Activated CD4-positive, CD25-positive, alpha-beta regulatory T cell (primary cell): ENCODE data around the gene ARHGEF11.
"Not testable (repeated sequence)": the region's sequence is repeated elsewhere in the genome, so short reads cannot be mapped to it uniquely, and the experiment has no call there.

Experiments used
- DNase-seq, 4 experiments: peaks; one replicate each; lab custom pipeline; 2025; lab: John Stamatoyannopoulos, UW

The ARHGEF11 gene, protein sequence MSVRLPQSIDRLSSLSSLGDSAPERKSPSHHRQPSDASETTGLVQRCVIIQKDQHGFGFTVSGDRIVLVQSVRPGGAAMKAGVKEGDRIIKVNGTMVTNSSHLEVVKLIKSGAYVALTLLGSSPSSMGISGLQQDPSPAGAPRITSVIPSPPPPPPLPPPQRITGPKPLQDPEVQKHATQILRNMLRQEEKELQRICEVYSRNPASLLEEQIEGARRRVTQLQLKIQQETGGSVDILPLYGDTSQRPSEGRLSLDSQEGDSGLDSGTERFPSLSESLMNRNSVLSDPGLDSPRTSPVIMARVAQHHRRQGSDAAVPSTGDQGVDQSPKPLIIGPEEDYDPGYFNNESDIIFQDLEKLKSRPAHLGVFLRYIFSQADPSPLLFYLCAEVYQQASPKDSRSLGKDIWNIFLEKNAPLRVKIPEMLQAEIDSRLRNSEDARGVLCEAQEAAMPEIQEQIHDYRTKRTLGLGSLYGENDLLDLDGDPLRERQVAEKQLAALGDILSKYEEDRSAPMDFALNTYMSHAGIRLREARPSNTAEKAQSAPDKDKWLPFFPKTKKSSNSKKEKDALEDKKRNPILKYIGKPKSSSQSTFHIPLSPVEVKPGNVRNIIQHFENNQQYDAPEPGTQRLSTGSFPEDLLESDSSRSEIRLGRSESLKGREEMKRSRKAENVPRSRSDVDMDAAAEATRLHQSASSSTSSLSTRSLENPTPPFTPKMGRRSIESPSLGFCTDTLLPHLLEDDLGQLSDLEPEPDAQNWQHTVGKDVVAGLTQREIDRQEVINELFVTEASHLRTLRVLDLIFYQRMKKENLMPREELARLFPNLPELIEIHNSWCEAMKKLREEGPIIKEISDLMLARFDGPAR (N-terminal part only)

DNA sequence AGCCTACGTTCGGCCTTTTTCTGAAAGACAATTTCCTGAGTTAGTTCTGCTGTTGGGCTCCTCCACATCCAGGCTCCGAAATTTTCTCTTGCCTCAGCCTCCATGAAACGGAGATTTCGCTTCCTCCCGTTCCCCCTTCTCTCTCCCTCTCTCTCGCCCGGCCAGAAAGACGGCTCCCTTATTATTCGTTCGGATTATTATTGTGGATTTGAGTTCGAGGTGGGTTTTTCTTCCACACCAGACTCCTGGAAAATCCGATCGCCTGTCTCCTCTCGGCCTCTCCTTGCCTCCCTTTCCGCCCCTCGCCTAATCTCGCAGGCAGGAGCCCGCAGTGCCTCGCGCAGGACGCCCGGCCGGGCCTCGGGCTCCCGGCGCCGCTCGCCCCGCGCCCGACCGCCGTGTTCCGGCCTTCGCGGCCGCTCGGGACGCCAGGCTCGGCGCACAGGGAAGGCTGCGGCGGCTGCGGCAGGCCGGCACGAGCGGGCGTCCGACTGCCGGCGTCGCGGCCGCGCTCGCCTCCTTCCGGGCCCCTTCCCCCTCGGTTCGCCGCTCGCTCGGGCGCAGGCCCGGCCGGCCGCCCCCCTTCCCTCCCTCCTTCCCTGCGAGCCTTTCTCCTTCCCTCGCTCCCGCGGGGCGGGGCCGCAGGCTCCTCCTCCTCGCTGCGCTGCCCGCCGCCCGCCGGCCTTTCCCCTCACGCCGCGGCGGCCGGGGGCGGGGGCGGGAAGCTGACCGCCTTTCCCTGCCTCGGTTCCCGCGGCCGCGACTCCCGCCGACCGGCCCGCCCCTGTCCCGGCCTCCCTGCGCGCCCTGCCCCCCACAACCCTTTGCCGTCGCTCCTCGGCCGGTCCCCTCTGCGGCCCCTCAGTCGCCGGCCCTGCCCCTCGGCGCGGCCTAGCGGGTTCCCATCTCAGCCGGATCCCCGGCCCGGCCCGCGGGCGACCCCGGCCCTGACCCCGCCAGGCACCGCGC lies at the start of gene ARHGEF11:
ARHGEF11 (minus strand) TSS at position 493 of the 969 bp plus-strand sequence. CDS start 1,412 bp downstream, outside the sequence.
- DNase-seq: no peak

DNA sequence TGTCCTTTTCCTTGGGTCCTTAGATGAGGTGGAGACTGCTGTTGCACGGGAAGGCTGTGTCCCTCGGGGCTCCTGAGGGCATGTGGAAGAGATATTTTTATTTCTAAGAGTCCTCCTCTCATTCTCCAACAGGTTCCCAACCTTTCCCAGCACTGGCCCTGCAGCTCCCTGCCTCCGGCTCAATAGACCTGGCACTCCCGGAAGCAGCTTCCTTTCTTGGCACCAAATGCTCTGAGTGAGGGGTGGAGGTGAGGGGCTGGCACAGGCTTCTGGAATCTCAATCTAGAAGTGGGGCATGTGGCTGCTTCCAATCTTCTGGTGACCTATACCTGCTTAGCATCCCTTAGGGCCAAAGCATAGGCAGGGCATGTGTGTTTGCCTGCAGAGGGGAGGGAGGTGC lies 49.5 kb upstream of the ARHGEF11 start:
- no peak for DNase-seq

DNA sequence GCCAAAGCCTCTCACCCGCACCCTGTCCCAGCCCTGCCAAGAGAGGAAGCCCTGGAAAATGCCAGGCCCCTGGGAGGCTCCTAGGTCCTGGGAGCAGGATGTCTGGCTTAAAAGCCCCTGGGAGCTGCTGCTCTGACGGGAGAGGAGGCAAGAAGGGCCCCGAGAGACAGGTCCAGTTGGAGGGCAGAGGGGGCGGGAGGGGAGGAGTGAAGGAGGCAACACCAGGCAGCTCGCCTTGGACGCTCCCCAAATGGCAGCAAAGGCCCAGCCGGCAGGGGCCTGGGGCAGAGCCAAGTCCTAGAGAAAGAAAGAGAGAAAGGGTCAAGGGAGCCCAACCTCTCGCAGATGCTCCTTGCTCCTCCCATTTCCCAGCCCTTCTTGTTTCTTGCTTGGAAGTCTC lies 47.3 kb upstream of the ARHGEF11 start:
- DNase-seq: no peak

DNA sequence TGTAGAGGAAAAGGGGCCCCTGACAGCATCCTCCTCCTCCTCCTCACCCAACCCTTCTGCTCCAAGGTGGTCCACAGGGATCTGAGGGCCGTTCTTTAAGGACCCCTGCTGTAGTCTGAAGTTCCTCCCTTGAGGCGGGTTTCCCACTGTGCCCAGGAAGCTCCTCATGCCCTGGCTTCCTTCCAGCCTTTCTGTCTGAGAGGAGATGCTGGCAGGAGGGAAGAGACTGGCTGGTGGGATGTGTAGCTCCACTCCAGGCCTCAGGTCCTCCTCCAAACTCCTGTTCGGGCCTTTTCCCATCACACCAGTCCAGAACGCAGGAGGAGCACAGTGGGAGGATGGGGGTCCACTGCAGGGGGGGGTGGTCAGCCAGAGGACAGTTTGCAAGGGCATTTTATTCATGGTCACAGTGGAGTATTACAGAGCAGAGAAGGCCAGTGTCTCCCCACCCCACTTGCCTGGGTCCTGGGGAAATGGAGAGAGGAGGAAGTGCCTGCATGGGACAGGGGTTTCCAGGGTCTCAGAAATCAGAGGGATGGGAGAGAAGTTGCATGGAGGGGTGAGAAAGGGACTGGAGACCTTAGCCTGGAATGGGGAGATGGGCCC lies 46.2 kb upstream of the ARHGEF11 start:
- no peak for DNase-seq

DNA sequence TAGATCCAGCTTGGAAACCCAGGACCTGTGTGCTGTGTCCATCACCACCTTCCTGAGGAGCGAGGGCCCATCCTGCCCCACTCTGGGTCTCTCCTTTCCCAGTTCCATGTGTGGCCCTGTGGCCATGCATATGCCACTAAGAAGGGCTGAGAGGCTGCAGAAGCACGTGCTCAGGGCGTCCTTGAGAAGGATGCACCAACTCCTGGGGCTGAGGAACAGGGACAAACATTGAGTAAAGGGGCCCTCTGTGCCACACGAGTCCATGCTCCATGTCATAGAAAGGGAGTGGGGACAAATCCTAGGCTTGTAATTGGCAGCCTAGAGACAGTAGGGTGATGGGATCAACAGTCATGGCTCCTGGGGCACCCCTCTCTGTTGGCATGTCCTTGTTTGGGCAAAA lies 45.6 kb upstream of the ARHGEF11 start:
- DNase-seq: no peak

DNA sequence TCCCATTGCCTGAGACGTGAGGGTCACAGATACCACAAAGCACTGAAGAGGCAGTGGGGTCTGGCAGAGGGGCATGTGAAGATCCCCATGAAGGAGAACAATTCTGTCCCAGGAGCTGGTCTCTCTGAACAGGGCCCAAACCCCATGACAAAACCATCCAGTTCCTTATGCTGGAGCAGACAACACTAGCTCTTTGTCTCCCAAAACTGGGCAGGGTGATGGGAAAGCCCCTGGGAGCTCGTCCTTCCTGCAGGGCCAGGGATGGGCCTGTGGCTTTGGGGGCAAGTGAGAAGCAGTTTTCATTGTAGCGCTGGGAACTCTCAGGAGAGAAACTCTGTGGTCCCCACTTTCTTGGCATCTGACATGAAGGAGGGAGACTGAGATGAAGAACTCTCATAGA lies 45.2 kb upstream of the ARHGEF11 start:
- DNase-seq: no peak

DNA sequence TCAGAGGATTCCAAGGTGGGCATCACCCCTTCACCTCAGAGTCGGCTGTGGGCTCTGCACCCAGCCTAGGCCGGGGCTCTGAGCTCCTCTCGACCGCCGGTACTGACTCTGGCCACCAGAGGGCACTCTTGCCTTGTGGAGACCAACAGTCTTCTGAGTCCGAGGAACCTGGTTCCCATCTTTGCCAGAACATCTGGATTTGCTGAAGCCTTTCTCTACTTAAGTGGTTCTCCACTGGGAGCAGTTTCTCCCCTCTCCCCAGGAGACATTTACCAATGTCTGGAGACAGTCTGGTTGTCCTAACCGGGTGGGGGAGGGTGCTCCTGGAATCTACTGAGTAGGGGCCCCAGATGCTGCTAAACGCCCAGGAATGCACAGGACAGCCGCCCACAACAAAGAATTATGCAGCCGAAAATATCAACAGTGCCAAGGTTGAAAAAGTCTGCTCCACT lies 44.7 kb upstream of the ARHGEF11 start:
- peak; percentile 69 to 86 (median 81) for DNase-seq

DNA sequence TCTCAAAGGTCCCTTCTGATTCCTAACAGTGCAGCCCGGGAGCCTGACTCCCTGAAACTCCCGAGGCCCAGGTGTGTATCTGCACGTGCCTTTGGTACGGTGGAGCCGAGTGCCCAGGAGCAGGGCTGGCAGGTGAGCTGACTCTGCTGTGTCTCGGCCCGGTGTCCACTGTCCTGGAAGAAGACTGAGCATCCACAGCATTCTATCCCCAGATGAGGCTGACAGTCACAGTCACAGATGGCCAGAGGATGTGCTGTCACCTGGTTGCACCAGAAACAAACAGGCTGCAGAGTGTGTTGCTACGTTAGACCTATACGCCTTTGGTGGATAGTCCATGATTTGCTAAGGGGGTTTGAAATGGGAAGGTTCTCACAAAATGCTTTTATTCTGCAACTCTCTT lies 44.2 kb upstream of the ARHGEF11 start:
- DNase-seq: no peak

DNA sequence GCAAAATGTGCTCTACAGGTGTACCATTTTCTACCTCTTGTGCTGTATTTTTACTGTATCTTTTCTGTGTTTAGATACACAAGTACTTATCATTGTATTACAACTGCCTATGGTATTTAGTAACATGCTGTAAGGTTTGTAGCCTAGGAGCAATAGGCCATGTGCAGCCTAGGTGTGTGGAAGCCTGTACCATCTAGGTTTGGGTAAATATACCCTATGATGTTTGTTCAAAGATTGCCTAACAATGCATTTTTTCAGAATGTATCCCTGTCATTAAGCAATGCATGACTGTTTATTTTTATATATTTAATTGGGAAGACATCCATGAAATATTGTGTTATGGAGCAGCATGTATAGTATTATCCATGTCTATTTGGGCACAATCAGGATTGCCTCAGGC lies 43.1 kb upstream of the ARHGEF11 start:
- no peak for DNase-seq

DNA sequence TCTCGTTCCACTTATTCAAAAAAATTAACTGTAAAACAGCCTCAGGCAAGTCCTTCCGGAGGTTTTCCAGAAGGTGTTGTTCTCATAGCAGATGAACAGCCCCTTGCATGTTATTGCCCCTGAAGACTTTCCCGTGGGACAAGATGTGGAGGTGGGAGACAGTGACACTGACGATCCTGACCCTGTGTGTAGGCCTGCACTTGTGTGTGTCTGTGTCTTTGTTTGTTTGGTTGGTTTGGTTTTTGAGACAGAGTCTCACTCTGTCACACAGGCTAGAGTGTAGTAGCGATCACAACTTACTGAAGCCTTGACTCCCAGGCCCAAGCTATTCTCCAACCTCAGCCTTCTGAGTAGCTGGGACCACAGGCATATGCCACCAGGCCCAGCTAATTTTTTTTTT lies 41.5 kb upstream of the ARHGEF11 start:
- DNase-seq: no peak

DNA sequence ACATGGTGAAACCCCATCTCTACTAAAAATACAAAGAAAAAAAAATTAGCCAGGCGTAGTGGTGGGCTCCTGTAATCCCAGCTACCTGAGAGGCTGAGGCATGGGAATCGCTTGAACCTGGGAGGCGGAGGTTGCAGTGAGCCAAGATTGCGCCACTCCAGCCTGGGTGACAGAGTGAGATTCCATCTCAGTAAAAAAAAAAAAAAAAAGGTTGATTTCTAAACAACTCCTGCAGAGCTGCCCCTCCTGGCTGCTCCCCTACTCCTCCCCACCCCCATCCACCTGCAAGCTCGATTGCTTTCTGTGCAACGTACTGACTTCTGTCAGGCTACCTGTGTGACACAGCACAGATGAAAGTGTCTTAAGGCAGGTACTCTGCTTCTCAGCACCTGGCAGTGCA lies 40.8 kb upstream of the ARHGEF11 start:
- DNase-seq: no peak

DNA sequence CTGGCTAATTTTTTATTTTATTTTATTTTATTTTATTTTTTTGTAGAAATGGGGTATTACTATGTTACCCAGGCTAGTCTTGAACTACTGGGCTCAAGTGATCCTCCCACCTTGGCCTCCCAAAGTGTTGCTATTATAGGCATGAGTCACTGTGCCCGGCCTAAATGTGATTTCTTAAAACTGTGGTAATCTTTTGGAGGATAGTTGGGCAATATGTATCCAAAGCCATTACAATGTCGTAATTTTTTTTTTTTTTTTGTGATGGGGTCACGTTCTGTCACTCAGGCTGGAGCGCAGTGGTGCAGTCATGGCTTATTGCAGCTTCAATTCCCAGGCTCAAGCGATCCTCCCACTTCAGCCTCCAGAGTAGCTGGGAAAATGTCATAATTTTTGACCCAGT lies 39.9 kb upstream of the ARHGEF11 start:
- no peak for DNase-seq

DNA sequence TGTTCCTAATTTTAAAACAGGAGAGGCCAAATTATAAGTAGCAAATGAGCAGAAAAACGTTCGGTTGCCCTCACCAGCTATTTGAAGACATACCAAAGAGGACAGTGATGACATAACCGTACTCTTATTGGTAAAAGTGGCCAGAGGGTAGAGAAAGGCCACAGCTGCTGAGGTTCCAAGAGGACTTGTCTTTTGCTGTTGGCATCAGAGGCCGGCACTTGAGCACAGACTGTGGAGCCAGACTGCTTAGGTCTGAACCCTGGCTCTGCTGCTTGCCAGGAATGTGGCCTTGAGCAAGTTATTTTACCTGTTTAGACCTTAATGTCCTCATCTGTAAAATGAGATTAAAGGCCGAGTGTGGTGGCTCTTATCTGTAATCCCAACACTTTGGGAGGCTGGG lies 39.2 kb upstream of the ARHGEF11 start:
- DNase-seq: no peak

DNA sequence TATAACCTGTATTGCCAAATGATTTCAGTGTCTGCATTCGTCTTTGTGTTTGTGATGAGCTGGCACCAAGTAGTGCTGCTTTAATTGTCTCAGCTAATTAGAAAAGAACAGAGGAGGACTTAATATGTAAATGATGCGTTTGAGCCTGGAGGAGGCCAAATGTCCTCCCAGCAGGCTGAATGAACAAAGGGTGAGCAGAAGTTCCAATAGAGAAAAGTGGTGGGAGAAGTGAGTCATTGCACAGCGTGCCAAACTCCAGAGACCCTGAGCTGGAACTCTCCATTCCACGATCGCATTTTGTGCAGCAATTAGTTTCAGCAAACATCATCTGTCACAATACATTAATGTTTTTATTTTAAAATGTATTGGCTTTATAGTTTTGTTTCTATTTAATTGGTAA lies 36.2 kb upstream of the ARHGEF11 start:
- no peak for DNase-seq

DNA sequence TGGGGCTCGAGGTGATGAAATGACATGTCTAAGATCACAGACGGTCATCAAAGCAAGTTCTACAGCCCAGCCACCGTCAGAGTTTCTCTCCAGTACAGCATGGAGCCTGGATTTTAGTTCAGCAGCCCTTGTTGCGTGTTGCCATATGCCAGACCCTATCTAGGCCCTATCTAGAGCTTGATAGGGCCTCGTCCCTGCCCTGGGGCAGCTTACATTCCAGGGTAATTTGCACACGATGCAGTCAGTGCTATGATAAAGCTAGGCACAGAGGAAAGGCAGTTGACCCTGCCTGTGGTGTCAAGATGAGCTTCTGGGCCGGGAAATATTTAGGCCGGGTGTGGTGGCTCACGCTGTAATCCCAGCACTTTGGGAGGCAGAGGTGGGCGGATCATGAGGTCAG lies 35.2 kb upstream of the ARHGEF11 start:
- DNase-seq: no peak

DNA sequence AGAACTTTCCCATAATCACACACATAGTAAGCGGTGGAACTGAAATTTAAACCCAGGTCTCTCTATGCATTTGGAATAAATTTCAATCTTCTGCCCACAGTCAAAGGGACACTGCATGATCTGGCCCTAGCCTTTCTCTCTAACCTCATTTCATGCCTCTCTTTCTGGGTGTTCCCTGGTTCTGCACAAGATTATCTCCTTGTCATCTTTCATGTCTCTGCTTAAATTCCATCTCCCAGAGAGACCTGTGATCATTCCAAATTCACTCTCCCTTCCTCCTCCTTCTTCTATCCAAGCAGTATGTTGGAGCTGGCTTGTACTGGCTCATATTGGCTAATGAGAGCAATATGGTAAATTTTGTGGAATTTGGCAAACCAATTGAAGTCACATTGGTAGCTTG lies 31.9 kb upstream of the ARHGEF11 start:
- no peak for DNase-seq

DNA sequence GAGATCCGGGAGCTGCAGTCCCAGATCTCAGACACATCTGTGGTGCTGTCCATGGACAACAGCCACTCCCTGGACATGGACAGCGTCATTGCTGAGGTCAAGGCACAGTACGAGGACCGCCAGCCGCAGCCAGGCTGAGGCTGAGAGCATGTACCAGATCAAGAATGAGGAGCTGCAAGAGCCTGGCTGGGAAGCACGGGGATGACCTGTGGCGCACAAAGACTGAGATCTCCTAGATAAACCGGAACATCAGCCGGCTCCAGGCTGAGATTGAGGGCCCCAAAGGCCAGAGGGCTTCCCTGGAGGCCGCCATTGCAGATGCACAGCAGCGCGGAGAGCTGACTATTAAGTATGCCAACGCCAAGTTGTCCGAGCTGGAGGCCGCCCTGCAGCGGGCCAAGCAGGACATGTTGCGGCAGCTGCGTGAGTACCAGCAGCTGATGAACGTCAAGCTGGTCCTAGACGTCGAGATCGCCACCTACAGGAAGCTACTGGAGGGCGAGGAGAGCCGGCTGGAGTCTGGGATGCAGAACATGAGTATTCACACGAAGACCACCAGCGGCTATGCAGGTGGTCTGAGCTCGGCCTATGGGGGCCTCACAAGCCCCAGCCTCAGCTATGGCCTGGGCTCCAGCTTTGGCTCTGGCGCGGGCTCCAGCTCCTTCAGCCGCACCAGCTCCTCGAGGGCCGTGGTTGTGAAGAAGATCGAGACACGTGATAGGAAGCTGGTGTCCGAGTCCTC lies 28.6 kb upstream of the ARHGEF11 start:
- DNase-seq: no peak

DNA sequence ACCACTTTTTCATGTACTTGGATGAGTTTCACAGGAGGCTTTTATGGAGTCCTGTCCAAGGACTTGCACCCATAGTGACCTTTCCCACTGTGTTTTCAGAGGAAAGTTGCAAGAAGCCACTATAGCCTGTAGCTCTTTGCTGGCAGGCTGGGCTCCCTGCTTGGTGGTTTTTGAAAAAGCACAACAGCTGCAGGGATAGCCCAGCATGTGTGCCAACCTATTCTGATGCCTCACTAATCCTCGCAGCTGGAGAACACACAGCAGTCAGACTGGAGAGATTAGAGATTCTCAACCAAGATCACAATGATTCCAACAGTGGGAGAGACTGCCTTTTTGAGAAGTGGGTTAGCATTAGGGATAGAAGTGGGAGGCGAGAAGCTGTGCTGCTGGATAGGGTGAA lies 24.1 kb upstream of the ARHGEF11 start:
- no peak for DNase-seq

DNA sequence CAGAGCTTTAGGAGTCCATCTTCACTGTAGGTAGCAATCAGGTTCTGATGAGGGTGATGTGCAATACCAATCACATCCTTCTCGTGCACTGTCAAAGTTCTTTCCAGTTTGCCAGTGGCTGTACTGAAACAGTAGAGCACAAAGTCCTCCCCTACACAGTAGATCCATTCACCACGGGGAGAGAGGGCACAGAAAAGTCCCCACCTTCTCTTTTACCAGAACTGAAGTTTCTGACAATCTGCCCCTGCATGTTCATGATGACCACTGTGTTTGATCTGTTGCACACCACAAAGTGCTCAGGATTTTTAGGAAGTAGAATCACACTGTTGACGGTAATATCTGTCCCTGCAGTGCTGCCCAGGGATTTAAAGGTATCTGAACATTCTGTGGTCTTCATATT lies 13.7 kb upstream of the ARHGEF11 start:
- DNase-seq: not testable (repeated sequence)

DNA sequence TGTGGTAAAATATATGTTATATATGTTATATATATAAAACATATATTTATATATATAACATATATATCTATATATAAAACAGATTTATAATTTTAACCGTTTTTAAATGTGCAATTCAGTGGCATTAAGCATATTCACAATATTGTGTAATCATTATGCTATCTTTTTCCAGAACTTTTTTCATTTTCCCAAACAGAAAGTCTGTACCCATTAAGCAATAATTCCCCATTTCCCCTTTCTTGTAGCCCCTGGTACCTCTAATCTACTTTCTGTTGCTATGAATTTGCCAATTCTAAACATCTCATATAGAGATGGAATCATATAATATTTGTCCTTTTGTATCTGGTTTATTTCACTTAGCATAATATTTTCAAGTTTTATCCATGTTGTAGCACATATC lies 10.7 kb upstream of the ARHGEF11 start:
- no peak for DNase-seq

DNA sequence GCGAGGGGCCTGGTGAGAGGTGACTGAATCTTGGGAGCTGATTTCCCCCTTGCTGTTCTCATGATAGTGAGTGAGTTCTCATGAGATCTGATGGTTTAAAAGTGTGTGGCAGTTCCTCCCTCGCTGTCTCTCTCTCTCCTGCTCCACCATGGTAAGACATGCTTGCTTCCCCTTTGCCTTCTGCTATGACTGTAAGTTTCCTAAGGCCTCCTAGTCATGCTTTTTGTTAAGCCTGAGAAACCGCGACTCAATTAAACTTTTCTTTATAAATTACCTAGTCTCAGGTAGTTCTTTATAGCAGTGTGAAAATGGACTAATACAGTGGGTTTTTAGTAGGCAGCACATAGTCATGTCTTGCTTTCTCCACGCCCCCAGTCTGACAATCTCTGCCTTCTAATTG lies 10.2 kb upstream of the ARHGEF11 start:
- DNase-seq: not testable (repeated sequence)
